GM18858 (cell line): Measurements from ENCODE around the gene GRAMD1C.
"Not testable (repeated sequence)": the region's sequence is repeated elsewhere in the genome, so short reads cannot be mapped to it uniquely, and the experiment has no call there.

Experiments used
- ATAC-seq: cut with Tn5 transposase; IDR thresholded peaks from one replicate; pipeline ENCODE4 v1.9.1; 2021; ENCODE audit not compliant: unreplicated experiment

The GRAMD1C gene

DNA sequence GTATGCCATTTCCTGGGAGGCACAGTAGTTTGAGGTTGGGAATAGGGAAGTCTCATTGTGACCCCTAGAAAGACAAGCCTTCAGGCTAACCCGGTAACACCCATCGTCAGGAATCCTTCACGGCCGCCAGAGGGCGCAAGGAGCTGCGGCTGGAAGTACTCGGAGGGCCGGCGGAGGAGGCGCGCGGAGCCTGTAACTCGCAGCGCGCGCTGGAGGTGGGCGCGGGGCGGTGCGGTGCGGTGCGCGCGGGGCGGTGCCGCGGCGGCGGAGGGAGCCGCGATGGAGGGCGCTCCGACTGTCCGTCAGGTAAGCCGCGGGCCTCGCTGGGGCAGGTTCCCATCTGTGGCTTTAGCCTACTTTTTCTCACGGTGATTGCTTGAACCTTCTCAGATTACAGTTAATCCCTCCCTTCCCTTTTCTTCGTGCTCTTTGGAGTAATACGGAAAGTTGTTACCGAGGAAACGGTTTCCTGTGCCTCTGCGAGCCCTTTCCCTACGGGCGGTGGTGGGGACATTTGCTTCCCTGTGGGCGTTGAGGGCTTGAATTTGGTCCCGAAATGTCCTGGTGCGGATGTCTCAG lies at the start of gene GRAMD1C:
GRAMD1C (plus strand) TSS at position 158 of the 579 bp plus-strand sequence; CDS start at position 280, 122 bp downstream.
- ATAC-seq = peak; percentile 86

- ATAC-seq = no peak
Measured at GRCh38 chr3:113791381-113791780, 47.2 kb upstream of the GRAMD1C start.

DNA sequence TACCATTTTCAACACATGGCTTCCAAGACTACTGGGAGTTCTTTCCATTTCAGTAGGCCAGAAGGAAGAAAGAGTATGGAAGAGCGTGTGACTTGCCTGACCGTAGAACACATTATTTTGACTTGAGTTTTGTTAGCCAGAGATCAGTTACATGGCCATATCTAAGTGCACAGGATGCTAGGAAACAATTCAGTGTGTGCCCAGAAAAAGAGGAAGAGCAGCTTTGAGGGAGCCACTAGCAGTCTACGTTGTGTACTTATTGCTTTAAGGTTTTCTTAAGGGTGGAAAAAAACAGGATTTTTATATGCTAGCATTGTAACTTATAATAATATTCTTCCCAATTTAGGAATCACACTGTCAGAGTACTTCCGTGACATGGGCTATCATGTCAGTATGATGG lies 44.1 kb upstream of the GRAMD1C start:
- no peak for ATAC-seq

- ATAC-seq = no peak
Measured at GRCh38 chr3:113795693-113796092, 42.9 kb upstream of the GRAMD1C start.

- peak; percentile 57 for ATAC-seq
Measured at GRCh38 chr3:113802795-113803455, 35.7 kb upstream of the GRAMD1C start.

DNA sequence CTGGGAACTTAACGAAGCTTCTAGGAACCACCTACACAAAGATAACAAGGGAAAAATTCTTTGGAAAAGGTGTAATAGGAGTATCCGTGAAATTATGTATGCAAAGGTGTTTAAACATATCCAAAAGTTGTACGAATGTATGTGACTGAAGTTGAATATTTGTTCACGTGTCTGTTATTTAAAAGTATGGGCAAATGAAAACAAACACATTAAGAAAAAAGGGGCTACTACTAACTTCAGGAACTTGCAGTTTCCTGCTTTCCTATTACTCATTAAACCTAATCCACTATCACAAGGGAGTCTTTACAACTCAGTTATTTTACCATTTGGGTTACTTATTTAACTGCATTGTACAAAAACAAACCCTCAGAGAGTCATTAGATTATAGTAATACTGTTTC lies 33.9 kb upstream of the GRAMD1C start:
- ATAC-seq = no peak

GRCh38 chr3:113805249-113805648 lies 33.3 kb upstream of the GRAMD1C start:
- no peak for ATAC-seq

DNA sequence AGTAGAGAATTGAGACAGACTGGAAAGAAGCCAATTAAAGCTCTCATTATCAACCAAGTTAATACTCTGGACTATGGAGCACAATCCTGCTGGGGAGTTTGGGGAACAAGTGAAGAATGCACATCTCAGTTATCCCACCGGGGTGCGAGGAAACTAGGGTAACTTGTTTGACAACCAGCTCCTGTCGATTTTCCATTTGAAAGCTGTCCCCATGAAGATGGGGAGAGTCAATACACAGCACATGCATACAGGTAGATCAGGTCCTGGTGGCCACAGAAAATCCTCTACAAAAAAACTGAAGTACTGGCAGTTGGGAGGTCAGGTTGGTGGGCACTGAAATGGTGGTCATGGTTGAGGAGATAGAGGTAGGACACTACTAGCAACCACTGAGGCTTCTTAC lies 25.7 kb upstream of the GRAMD1C start:
- ATAC-seq = no peak

DNA sequence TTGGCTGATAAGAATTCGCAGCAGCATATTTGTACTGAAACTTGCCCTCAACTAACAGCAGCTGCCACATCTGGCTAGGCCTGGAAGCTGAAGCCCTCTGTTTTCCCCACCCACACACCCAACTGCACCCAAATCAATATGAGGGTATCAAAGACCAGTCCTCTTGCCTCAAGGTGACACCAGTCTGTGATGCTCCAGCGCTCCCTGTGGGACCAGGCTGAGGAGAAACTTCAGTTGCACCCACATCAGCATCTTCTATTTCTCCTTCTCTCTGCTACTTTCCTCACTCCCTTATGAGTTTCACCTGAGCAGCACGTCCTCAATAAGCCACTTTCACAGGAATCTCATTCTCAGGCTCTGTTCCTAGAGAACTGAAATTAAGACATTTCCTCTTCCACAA lies 18.7 kb upstream of the GRAMD1C start:
- no peak for ATAC-seq

GRCh38 chr3:113825090-113825489 lies 13.5 kb upstream of the GRAMD1C start:
- ATAC-seq = peak; percentile 80

DNA sequence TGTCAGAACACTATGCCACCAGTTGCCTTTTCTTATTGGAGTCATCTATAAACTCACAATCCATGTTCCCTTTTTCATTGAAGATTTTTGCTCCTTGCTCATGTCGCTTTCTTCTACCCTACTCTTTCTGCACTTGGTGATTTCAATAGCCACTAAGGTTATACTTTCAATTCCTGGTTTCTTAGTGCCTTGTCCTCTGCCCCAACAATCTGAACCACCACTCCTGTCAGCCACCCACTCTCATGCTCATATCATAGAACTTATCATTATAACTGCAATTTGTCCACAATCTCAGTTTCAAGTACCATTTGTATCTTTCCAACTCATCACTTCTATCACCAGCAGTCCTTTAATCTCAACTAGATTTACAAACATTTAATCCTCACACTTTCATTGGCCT lies 10.0 kb upstream of the GRAMD1C start:
- ATAC-seq = peak; percentile 27

DNA sequence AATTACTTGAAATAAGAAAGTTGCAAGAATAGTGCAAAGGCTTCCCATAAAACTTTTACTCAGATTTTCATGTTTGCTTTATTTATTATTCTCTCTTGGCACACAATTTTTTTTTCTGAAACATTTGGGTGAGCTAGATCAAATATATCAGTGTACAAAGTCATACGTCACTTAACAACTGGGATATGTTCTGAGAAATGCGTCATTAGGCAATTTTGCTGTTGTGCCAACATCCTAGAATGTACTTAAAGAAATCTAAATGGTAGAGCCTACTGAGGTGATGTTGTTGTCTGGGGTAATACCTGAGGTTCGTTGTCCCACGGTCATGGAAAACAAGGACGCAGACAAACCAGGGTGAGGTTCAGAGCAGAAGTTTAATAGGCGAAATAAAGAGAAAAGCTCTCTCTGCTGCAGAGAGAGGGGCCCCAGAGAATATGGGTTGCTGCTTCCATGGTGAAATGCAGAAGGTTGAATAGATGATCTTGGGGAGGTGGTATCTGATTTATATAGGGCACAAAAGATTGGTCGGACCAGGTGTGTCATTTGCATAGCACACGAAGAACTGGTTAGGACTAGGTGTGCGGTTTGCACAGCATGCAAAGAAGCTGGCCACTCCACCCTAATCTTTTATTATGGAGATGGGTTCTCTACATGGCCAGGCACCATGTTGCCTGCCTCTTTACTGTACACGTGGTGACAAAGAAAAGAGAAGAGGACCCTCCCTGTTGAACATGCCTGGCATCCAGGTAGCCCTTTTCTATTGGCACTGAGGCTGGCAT lies 8.8 kb upstream of the GRAMD1C start:
- no peak for ATAC-seq

DNA sequence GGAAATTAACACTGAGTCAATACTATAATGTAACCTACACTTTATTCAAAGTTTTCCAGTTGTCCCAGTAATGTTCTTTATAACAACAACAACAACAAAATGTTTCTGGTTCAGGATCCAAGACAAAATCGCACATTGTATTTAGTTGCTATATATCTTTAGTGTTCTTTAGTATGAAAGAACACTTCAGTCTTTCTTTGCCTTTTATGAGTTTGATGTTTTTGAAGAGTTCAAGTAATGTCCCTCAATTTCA lies 7.6 kb upstream of the GRAMD1C start:
- no peak for ATAC-seq

GRCh38 chr3:113832477-113833164 lies 6.0 kb upstream of the GRAMD1C start:
- ATAC-seq = peak; percentile 43

DNA sequence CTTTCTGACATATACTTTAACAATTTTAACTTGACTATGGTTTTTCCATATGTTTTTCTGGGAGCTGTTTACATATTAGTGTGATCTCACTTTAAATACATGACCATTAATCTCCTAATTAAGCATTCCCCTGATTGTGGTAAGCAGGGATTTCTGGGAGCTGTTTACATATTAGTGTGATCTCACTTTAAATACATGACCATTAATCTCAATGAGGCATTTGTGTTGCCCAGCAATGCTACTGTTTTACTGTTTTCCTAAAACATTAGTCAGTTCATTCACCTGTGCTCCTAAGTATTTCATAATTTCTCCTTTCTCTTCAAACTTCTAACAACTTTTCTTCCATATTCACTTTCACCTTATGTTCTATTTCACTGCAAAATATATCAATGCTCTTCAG lies 3.6 kb upstream of the GRAMD1C start:
- no peak for ATAC-seq

DNA sequence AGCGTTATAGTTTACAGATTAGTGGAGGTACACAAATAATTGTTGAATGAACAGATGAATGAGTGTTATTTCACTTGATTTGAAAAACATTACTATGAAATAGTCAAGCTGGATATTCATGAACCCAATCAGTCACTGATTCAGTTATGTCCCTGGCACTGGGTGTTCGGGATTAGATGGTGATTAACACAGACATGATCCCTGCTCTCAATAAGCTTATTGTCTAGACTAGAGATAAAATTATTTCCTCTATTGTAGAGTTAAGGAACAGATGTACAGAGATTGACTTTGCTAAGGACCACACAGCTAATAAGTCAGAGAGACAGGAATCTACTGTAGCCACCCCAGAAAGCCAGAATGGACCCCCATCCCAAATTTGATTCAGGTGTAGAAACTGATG lies 963 bp downstream of the GRAMD1C start:
- ATAC-seq = no peak

DNA sequence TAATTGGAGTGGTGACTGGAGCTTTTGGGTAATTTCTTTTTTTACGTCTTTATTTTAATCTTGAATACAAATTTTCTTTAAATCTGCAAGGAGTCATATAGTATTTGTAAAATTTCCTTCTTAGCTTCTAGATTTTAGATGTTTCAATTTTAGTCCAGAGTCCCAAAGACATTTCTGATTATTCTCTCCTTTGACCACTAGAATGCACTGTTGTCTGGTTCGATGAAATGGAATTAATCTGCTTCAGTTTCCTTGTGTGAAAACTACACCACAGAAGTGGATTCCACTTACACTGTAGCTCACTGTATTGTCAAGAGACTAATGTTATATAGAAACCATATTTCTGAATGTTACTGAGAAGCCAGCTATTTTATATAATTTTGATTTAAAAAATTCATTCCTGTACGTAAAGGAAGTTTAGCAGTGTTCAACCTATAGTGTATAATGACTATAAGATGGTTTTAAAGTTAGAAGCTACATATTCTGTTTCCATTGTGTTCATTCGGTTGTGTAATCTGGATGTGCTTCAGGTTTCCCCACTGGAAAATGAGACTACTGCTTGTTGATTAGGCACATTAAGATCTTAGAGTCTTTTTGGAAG lies 6.1 kb downstream of the GRAMD1C start:
- no peak for ATAC-seq

GRCh38 chr3:113847247-113847646 lies 8.7 kb downstream of the GRAMD1C start:
- no peak for ATAC-seq

DNA sequence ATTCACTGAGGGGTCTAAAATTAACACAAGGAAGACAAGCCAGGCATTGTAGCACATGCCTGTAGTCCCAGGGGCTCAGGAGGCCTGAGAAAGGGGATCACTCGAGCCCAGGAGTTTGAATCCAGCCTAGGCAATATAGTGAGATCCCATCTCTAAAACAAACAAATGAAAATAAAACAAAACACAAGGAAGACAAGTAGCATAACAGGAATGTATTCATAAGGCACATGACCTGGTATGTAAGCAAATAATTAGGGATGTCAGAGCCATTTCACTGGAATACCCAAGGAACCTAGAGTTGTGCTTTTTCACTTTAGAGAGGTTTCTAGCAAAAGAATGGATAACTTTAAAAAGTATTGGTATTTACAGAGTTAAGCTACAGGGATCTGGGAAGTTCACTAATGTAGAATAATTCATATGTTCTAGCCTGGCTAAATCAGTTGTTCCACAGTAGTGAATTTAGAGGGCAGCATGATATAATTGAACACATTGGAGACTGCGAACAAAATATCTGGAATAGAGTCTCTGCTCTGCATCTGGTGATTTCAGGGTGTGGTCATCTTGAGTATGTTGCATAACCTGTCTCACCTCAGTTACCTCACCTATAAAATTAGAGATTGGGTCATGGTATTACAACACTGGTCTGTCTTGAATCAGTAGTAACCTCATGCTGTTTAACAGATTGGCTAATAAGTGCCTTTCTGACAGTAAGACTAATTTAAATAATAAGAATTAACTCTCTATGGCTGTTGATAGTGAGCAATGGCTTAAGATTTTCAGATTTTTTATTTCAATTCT lies 9.3 kb downstream of the GRAMD1C start:
- ATAC-seq = no peak

DNA sequence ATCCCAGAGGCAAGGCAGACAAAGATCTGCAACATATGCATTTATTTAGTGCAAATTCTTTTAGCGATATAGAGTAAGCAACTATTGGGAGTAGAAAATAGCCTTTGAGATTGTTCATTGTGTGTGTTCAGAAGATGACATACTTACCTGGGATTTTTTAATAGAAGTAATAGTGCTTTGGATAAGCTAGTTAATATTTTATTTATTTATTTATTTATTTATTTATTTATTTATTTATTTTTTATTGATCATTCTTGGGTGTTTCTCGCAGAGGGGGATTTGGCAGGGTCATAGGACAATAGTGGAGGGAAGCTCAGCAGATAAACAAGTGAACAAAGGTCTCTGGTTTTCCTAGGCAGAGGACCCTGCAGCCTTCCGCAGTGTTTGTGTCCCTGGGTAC lies 10.5 kb downstream of the GRAMD1C start:
- ATAC-seq = not testable (repeated sequence)

- not testable (repeated sequence) for ATAC-seq
Measured at GRCh38 chr3:113849841-113850240, 11.3 kb downstream of the GRAMD1C start.
